H9 (cell line): ENCODE data around the gene SLC41A1. TPM values are rescaled to one million over a fixed set of nuclear protein-coding genes. Genes with fewer than 3 reads are reported as not detected.

Experiments
- DNase-seq: peaks from one replicate; pipeline ENCODE4 v3.0.0-alpha.2; 2017
- H2AFZ ChIP-seq: one replicate; pipeline ENCODE4 v1.6.1; 2013; ENCODE audit warnings: mild to moderate bottlenecking, low read length, control low read depth, moderate library complexity
- H2AK5ac ChIP-seq: 2 replicates; pipeline ENCODE4 v1.6.1; 2013; ENCODE audit warnings: low read length, control low read depth, mixed read lengths; ENCODE audit not compliant: insufficient read length
- H2BK120ac ChIP-seq: one replicate; pipeline ENCODE4 v1.6.1; 2013; ENCODE audit warnings: low read depth, mild to moderate bottlenecking, low read length, control low read depth, inconsistent platforms; ENCODE audit not compliant: poor library complexity, severe bottlenecking
- H2BK12ac ChIP-seq: 2 replicates; pipeline ENCODE4 v1.6.1; 2013; ENCODE audit warnings: low read length, control low read depth, mixed read lengths, low read depth; ENCODE audit not compliant: insufficient read length
- H2BK15ac ChIP-seq: 2 replicates; pipeline ENCODE4 v1.6.1; 2013; ENCODE audit warnings: low read depth, low read length, control low read depth
- H2BK20ac ChIP-seq: one replicate; pipeline ENCODE4 v1.6.1; 2013; ENCODE audit warnings: low read depth, mild to moderate bottlenecking, low read length, control low read depth, inconsistent platforms; ENCODE audit not compliant: poor library complexity, severe bottlenecking
- H2BK5ac ChIP-seq: 2 replicates; pipeline ENCODE4 v1.6.1; 2013; ENCODE audit warnings: low read length, control low read depth, mixed read lengths; ENCODE audit not compliant: insufficient read length
- H3K14ac ChIP-seq: 2 replicates; pipeline ENCODE4 v1.6.1; 2013; ENCODE audit warnings: low read length, control low read depth; ENCODE audit not compliant: insufficient read depth
- H3K18ac ChIP-seq: 2 replicates; pipeline ENCODE4 v1.6.1; 2013; ENCODE audit warnings: low read depth, mild to moderate bottlenecking, mixed read lengths, low read length, control low read depth; ENCODE audit not compliant: insufficient read length
- H3K23ac ChIP-seq: 2 replicates; pipeline ENCODE4 v1.6.1; 2013; ENCODE audit warnings: low read length, control low read depth, mixed read lengths, low read depth; ENCODE audit not compliant: insufficient read length
- H3K23me2 ChIP-seq: 2 replicates; pipeline ENCODE4 v1.6.1; 2013; ENCODE audit warnings: low read depth, mild to moderate bottlenecking, mixed read lengths, low read length, control low read depth; ENCODE audit not compliant: insufficient read length, poor library complexity, severe bottlenecking
- H3K27ac ChIP-seq: 2 replicates; pipeline ENCODE4 v1.5.1; 2013; ENCODE audit warnings: low read length, control low read depth, mixed read lengths, low read depth; ENCODE audit not compliant: insufficient read length
- H3K27me3 ChIP-seq: 2 replicates; pipeline ENCODE4 v1.6.1; 2013; ENCODE audit warnings: low read length, control low read depth, inconsistent platforms; ENCODE audit not compliant: insufficient read depth
- H3K4ac ChIP-seq: 2 replicates; pipeline ENCODE4 v1.6.1; 2013; ENCODE audit warnings: low read depth, mild to moderate bottlenecking, control low read depth, inconsistent platforms, low read length, moderate library complexity
- H3K4me1 ChIP-seq: 2 replicates; pipeline ENCODE4 v1.6.1; 2013; ENCODE audit warnings: low read length, control low read depth, inconsistent platforms; ENCODE audit not compliant: insufficient read depth
- H3K4me2 ChIP-seq: 2 replicates; pipeline ENCODE4 v1.6.1; 2013; ENCODE audit warnings: low read length, control low read depth, mixed read lengths; ENCODE audit not compliant: insufficient read length, insufficient read depth
- H3K56ac ChIP-seq: 2 replicates; pipeline ENCODE4 v1.6.1; 2013; ENCODE audit warnings: low read depth, mild to moderate bottlenecking, mixed read lengths, low read length, control low read depth; ENCODE audit not compliant: insufficient read length
- H3K79me1 ChIP-seq: 2 replicates; pipeline ENCODE4 v1.6.1; 2013; ENCODE audit warnings: low read depth, mild to moderate bottlenecking, moderate library complexity, low read length, control low read depth, inconsistent platforms; ENCODE audit not compliant: insufficient read depth, poor library complexity, severe bottlenecking
- H3K79me2 ChIP-seq: 2 replicates; pipeline ENCODE4 v1.6.1; 2013; ENCODE audit warnings: low read length, control low read depth, inconsistent platforms; ENCODE audit not compliant: insufficient read depth
- H3K9ac ChIP-seq: 2 replicates; pipeline ENCODE4 v1.6.1; 2013; ENCODE audit warnings: low read length, control low read depth, mixed read lengths; ENCODE audit not compliant: insufficient read length; ENCODE audit errors: extremely low read depth
- H3K9me3 ChIP-seq: one replicate; pipeline ENCODE4 v1.6.1; 2013; ENCODE audit warnings: low read depth, low read length, inconsistent platforms; ENCODE audit not compliant: control insufficient read depth
- H3T11ph ChIP-seq: one replicate; pipeline ENCODE4 v1.6.1; 2013; ENCODE audit warnings: mild to moderate bottlenecking, low read length, control low read depth, inconsistent platforms
- H4K20me1 ChIP-seq: one replicate; pipeline ENCODE4 v1.6.1; 2013; ENCODE audit not compliant: control insufficient read depth, insufficient read length, insufficient read depth
- H4K5ac ChIP-seq: 2 replicates; pipeline ENCODE4 v1.6.1; 2013; ENCODE audit warnings: low read depth, mild to moderate bottlenecking, mixed read lengths, low read length, control low read depth; ENCODE audit not compliant: insufficient read length
- H4K8ac ChIP-seq: replicated peaks from 2 replicates; pipeline ENCODE4 v1.6.1; 2013; ENCODE audit warnings: low read length, control low read depth, mixed read lengths, low read depth; ENCODE audit not compliant: insufficient read length
- H4K91ac ChIP-seq: 2 replicates; pipeline ENCODE4 v1.6.1; 2013; ENCODE audit warnings: low read depth, mild to moderate bottlenecking, moderate library complexity, mixed read lengths, low read length, control low read depth; ENCODE audit not compliant: insufficient read length
- H3K27ac Mint-ChIP-seq, 3 experiments: 2 replicates in 2 of 3; 3 replicates in 1 of 3; pipeline ENCODE4 v1.8.0; 2020 to 2021; ENCODE audit warnings: mixed read lengths in 3 of 3, mild to moderate bottlenecking in 1 of 3, moderate library complexity in 1 of 3
- H3K27me3 Mint-ChIP-seq: 2 replicates; pipeline ENCODE4 v1.8.0; 2021; ENCODE audit warnings: low read depth, mild to moderate bottlenecking, moderate library complexity, mixed read lengths
- H3K36me3 Mint-ChIP-seq, 3 experiments: 2 replicates in 2 of 3; 3 replicates in 1 of 3; pipeline ENCODE4 v1.8.0; 2020 to 2021; ENCODE audit warnings: low read depth in 3 of 3, mixed read lengths in 3 of 3; ENCODE audit not compliant: insufficient read depth in 1 of 3
- H3K4me1 Mint-ChIP-seq, 2 experiments: 2 replicates each; pipeline ENCODE4 v1.8.0; 2020; ENCODE audit warnings: mixed read lengths in 2 of 2
- H3K4me3 Mint-ChIP-seq, 2 experiments: 2 replicates in 1 of 2; 3 replicates in 1 of 2; pipeline ENCODE4 v1.8.0; 2020 to 2021; ENCODE audit warnings: mild to moderate bottlenecking in 2 of 2, mixed read lengths in 2 of 2, moderate library complexity in 1 of 2
- H3K9me3 Mint-ChIP-seq, 2 experiments: 2 replicates in 1 of 2; 3 replicates in 1 of 2; pipeline ENCODE4 v1.8.0; 2020; ENCODE audit warnings: mild to moderate bottlenecking in 2 of 2, mixed read lengths in 2 of 2, moderate library complexity in 1 of 2
- CTCF ChIP-seq: fragments of 200-600 bp; sonication (generic); conservative IDR thresholded peaks from 3 replicates; pipeline ENCODE4 v1.8.0; 2021; ENCODE audit warnings: antibody characterized with exemption, mild to moderate bottlenecking
- WGBS: extraction: QIAGEN DNeasy Blood & Tissue Kit; methylation state at CpG from one replicate; pipeline ENCODE4 v1.1.7; 2013; ENCODE audit warnings: missing lambda C conversion rate, low lambda C conversion rate, mixed read lengths; ENCODE audit not compliant: insufficient read length; ENCODE audit errors: extremely low coverage; 5-methylcytosine and 5-hydroxymethylcytosine counted together
- total RNA-seq: library from RNA; stranded (reverse); gene quantifications from 2 replicates; pipeline ENCODE4 v1.2.1, GENCODE V29; 2021

The SLC41A1 gene
- total RNA-seq, 1 experiment from 2014 or later, result 18.2 TPM

- DNase-seq, result no peak
- Histone ChIP-seq H3K56ac (no peak overlapping the region), H3K27me3 (no peaks in the 10 kb centered on the region), H3T11ph (no peak overlapping the region), H2BK12ac (no peak overlapping the region), H4K8ac (no peak overlapping the region), H3K27ac (no peak overlapping the region), H3K14ac (no peak overlapping the region), H3K4me2 (no peak overlapping the region), H3K18ac (no peak overlapping the region), H3K4me1 (no peaks in the 10 kb centered on the region), H4K5ac (no peak overlapping the region), H4K91ac (no peak overlapping the region), H2BK5ac (no peak overlapping the region), H3K79me1 (no peaks in the 10 kb centered on the region), H2BK120ac (no peak overlapping the region), H2AK5ac (no peak overlapping the region), H2BK20ac (no peak overlapping the region), H3K9ac (no peak overlapping the region), H3K79me2 (no peaks in the 10 kb centered on the region), H3K9me3 (no peaks in the 10 kb centered on the region), H3K23ac (no peak overlapping the region), H2AFZ (no peak overlapping the region), H2BK15ac (no peak overlapping the region), H3K4ac (no peak overlapping the region), H4K20me1 (no peaks in the 10 kb centered on the region), H3K23me2 (no peaks in the 10 kb centered on the region)
- Mint-ChIP-seq H3K36me3 (peaks cover 8 to 18% (median 15%) of the 10 kb centered on the region in 3 experiments; a peak in 6 of 7 replicates), H3K9me3 (no peaks in the 10 kb centered on the region), H3K4me3 (no peak overlapping the region), H3K27me3 (no peaks in the 10 kb centered on the region), H3K4me1 (peaks cover under 1% of the 10 kb centered on the region in 2 experiments; a peak in 1 of 4 replicates), H3K27ac (no peak overlapping the region)
- TF ChIP-seq CTCF, result no peak
- no CpG with 5 or more reads among the region's 4 CpGs for WGBS
Measured at GRCh38 chr1:205786601-205787000, 26.4 kb downstream of the SLC41A1 start.
